ENCODE data around the gene CTSK. TPM values are rescaled to one million over a fixed set of nuclear protein-coding genes. Genes with fewer than 3 reads are reported as not detected.

The CTSK gene
- total RNA-seq, 1 donor from 2014 or later = 51.6 TPM

DNA sequence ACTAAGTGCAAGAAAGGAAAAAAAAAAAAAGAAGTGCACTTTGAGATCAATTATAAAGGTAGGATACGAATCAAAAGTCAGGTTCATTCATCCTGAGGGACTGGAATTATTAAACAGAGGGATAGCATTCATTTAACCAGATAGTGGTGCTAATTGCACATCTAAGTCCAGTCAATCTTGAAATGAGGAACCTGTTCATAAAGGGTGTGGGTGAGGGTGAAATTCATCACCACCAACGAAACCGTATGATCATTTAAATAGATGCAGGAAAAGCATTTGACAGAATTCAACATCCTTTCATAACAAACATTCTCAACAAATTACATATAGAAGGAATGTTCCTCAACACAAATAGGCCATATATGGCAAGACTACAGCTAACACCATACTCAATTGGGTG, 48.0 kb downstream of the CTSK start:
- H3K36me3 Mint-ChIP-seq (ENCODE audit: unreplicated experiment) = no peaks in the 10 kb centered on the region
- H3K27me3 Mint-ChIP-seq (ENCODE audit: unreplicated experiment) = no peaks in the 10 kb centered on the region
- H3K9me3 Mint-ChIP-seq (ENCODE audit: unreplicated experiment) = peaks cover 6% of the 10 kb centered on the region
- no peak for DNase-seq (ENCODE audit: extremely low spot score, unreplicated experiment)
- no peak overlapping the region for H3K4me3 Mint-ChIP-seq (ENCODE audit: unreplicated experiment)
- H3K27ac Mint-ChIP-seq (ENCODE audit: unreplicated experiment) = no peak overlapping the region
- H3K4me1 Mint-ChIP-seq (ENCODE audit: unreplicated experiment) = peaks cover 11% of the 10 kb centered on the region
- TF ChIP-seq, protein P1, sequence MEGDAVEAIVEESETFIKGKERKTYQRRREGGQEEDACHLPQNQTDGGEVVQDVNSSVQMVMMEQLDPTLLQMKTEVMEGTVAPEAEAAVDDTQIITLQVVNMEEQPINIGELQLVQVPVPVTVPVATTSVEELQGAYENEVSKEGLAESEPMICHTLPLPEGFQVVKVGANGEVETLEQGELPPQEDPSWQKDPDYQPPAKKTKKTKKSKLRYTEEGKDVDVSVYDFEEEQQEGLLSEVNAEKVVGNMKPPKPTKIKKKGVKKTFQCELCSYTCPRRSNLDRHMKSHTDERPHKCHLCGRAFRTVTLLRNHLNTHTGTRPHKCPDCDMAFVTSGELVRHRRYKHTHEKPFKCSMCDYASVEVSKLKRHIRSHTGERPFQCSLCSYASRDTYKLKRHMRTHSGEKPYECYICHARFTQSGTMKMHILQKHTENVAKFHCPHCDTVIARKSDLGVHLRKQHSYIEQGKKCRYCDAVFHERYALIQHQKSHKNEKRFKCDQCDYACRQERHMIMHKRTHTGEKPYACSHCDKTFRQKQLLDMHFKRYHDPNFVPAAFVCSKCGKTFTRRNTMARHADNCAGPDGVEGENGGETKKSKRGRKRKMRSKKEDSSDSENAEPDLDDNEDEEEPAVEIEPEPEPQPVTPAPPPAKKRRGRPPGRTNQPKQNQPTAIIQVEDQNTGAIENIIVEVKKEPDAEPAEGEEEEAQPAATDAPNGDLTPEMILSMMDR (IDR thresholded peaks at IDR 0.05) = no peak

DNA sequence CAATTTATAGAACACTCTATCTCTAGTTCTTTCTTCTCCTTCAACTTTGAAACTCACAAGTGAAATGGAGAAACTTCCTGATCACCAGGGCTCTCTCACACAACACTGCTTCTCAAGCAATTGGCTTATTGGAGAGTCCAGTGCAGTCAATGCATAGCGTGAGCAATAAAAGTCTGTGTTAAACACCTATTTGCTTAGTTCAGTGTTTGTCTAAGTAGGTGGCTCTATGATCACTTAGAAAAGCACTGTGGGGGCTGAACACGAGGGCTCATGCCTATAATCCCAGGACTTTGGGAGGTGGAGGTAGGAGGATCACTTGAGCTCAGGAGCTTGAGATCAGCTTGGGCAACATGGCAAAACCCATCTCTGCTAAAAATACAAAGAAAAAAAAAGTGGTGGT, 54.6 kb downstream of the CTSK start:
- H3K9me3 Mint-ChIP-seq (ENCODE audit: unreplicated experiment) = no peaks in the 10 kb centered on the region
- H3K36me3 Mint-ChIP-seq (ENCODE audit: unreplicated experiment) = no peaks in the 10 kb centered on the region
- TF ChIP-seq, protein P1 (IDR thresholded peaks at IDR 0.05) = no peak
- no peak for DNase-seq (ENCODE audit: extremely low spot score, unreplicated experiment)
- peaks cover 2% of the 10 kb centered on the region for H3K4me1 Mint-ChIP-seq (ENCODE audit: unreplicated experiment)
- no peaks in the 10 kb centered on the region for H3K27me3 Mint-ChIP-seq (ENCODE audit: unreplicated experiment)
- no peak overlapping the region for H3K27ac Mint-ChIP-seq (ENCODE audit: unreplicated experiment)
- H3K4me3 Mint-ChIP-seq (ENCODE audit: unreplicated experiment) = no peak overlapping the region

DNA sequence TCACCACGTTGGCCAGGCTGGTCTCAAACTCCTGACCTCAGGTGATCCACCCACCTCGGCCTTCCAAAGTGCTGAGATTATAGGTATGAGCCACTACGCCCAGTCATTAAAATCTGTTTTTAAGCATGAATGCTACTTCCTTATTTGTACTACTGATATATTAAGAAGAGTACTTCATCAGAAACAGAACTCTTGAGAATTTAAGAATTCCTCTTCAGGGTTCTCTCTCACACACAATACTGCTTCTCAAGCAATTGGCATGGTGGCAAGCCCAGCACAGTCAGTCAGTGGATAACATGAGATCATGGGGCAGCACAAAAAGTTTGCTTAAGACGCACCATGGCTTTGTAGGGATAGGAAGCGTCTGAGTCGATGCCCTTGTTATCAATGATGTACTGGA, 56.6 kb downstream of the CTSK start:
- Mint-ChIP-seq H3K4me3 (ENCODE audit: unreplicated experiment) (no peak overlapping the region), H3K4me1 (ENCODE audit: unreplicated experiment) (peaks cover 2% of the 10 kb centered on the region), H3K27ac (ENCODE audit: unreplicated experiment) (no peak overlapping the region), H3K9me3 (ENCODE audit: unreplicated experiment) (no peaks in the 10 kb centered on the region), H3K36me3 (ENCODE audit: unreplicated experiment) (no peaks in the 10 kb centered on the region), H3K27me3 (ENCODE audit: unreplicated experiment) (no peaks in the 10 kb centered on the region)
- TF ChIP-seq, protein P1 (IDR thresholded peaks at IDR 0.05) = no peak
- DNase-seq (ENCODE audit: extremely low spot score, unreplicated experiment) = no peak

DNA sequence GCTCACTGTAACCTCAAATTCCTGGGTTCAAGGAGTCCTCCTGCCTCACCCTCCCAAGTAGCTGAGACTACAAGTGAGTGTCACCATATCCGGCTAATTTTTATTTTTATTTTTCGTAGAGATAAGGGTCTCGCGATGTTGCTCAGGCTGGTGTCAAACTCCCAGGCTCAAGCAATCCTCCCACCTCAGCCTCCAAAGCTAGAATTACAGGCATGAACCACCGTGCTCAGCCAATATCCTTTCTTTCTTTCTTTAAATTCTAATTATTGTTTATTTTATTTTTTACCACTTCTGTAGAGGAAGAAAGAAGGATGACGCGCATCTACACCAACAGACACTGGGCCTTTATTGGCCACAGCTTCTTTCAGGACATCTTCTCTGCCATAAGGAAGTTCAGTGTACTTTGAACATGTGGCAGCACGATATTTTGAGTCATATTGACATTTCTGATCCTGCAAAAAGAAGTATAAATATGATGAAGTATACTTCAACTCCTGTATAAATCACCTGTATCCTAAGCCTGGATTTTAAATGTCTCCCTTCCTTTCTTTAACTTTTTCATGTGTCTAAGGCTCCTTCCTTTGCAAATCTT, 58.2 kb downstream of the CTSK start:
- Mint-ChIP-seq H3K36me3 (ENCODE audit: unreplicated experiment) (no peaks in the 10 kb centered on the region), H3K27me3 (ENCODE audit: unreplicated experiment) (no peaks in the 10 kb centered on the region), H3K4me1 (ENCODE audit: unreplicated experiment) (peaks cover 2% of the 10 kb centered on the region), H3K9me3 (ENCODE audit: unreplicated experiment) (no peaks in the 10 kb centered on the region), H3K27ac (ENCODE audit: unreplicated experiment) (no peak overlapping the region), H3K4me3 (ENCODE audit: unreplicated experiment) (no peak overlapping the region)
- DNase-seq (ENCODE audit: extremely low spot score, unreplicated experiment) = no peak
- TF ChIP-seq, protein P1 (IDR thresholded peaks at IDR 0.05) = no peak

DNA sequence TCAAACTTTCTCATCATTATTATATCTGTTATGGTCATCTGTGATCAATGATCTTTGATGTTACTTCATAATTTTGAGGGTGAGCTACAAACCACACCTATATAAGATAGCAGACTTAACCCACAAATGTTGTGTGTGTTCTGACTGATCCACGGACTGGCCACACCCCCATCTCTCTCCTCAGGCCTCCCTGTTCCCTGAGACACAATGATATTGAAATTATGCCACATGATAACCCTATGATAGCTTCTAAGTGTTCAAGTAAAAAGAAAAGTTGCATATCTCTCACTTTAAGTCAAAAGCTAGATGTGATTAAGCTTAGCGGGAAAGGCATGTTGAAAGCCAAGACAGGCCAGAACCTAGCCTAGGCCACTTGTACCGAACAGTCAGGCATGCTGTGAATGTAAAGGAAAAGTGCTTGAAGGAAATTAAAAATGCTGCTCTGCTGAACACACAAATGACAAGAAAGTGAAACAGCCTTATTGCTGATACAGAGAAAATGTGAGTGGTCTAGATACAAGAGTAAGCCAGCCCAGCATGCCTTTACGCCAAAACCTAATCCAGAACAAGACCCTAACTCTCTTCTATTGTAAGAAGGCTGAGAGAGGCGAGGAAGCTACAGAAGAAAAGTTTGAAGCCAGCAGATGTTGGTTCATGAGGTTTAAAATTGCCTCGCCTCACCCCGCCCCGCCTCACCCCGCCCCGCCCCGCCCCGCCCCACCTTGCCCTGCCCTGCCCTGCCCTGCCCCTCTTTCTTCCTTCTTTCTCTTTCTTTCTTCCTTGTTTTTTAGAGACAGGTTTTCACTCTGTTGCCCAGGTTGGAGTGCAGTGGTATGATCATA, 59.0 kb downstream of the CTSK start:
- no peak overlapping the region for H3K27ac Mint-ChIP-seq (ENCODE audit: unreplicated experiment)
- DNase-seq (ENCODE audit: extremely low spot score, unreplicated experiment) = no peak
- peaks cover 2% of the 10 kb centered on the region for H3K4me1 Mint-ChIP-seq (ENCODE audit: unreplicated experiment)
- H3K9me3 Mint-ChIP-seq (ENCODE audit: unreplicated experiment) = no peaks in the 10 kb centered on the region
- H3K27me3 Mint-ChIP-seq (ENCODE audit: unreplicated experiment) = no peaks in the 10 kb centered on the region
- H3K4me3 Mint-ChIP-seq (ENCODE audit: unreplicated experiment) = no peak overlapping the region
- H3K36me3 Mint-ChIP-seq (ENCODE audit: unreplicated experiment) = no peaks in the 10 kb centered on the region
- TF ChIP-seq, protein P1 (IDR thresholded peaks at IDR 0.05) = no peak
